ENCODE results near the gene GRAMD2A. TPM values are rescaled to one million over a fixed set of nuclear protein-coding genes. Genes with fewer than 3 reads are reported as not detected.
A peak's percentile ranks its signal among the peaks of the same experiment; 100 is the strongest.

Gene GRAMD2A
- total and polyA plus RNA-seq, 10 of the 15 experiments (the other 5 are each of a cell fraction or from before 2014, with no cell fraction given) = 0.02 to 0.35 TPM; not detected in 8

GRCh38 chr15:72229076-72229946 is 31.7 kb upstream of the GRAMD2A start:
- H3K4me2 ChIP-seq (ENCODE audit: control insufficient read depth, insufficient read depth) = peak overlapping the region; percentile 77
- RAD21 ChIA-PET (ENCODE audit: unreplicated experiment) = interaction anchor here (0.6 to 1.6 kb wide), 5 partner anchors 28 to 1694 kb away, joined by 3 to 5 read pairs (median 3); no protein-coding TSS in a partner anchor
- peak overlapping the region; percentile 97 for H3K27ac ChIP-seq (ENCODE audit: control insufficient read depth, insufficient read depth)
- H3K79me2 ChIP-seq (ENCODE audit: control insufficient read depth, insufficient read depth, low read length) = peaks cover 77% of the 10 kb centered on the region
- intact Hi-C loops (cut with micrococcal nuclease; ENCODE audit: unreplicated experiment) (loop anchor here (5.0 kb wide), 1 partner anchor 243 kb away; the partner anchor contains the start of gene ARIH1), in situ Hi-C loops (cut with MboI) (no loop called here)
- H3K9ac ChIP-seq (ENCODE audit: control insufficient read depth, insufficient read depth, low read length) = peak overlapping the region; percentile 95
- peaks cover 0 to 18% of the 10 kb centered on the region in 2 experiments; a peak in 3 of 4 replicates for H3K36me3 ChIP-seq (ENCODE audit: control insufficient read depth in 2 of 2, insufficient read depth in 2 of 2, low read length in 1 of 2)
- H3K9me3 ChIP-seq (replicated peaks; ENCODE audit: control insufficient read depth, insufficient read depth, low read length) = no peaks in the 10 kb centered on the region
- peak overlapping the region; percentile 96 for H3K4me3 ChIP-seq
- TSS peak; percentile 73 for BruUV-seq (replicated peaks)
- CTCF ChIA-PET = interaction anchor here (0.5 to 1.1 kb wide), 2 partner anchors 10 to 483 kb away, joined by 3 read pairs; no protein-coding TSS in a partner anchor
- POLR2A ChIA-PET = interaction anchor here (0.9 to 1.3 kb wide), 2 partner anchors 8 to 44 kb away, joined by 3 to 4 read pairs; no protein-coding TSS in a partner anchor
- no peak overlapping the region for H2AFZ ChIP-seq (ENCODE audit: control insufficient read depth, low read depth, low read length)
- SMC1A ChIA-PET (ENCODE audit: uncharacterized antibody, unreplicated experiment) = no interaction called here
- peaks cover 12% of the 10 kb centered on the region for H3K4me1 ChIP-seq (ENCODE audit: control insufficient read depth, insufficient read depth, low read length)
- 2% methylated on average over 22 of the region's 25 CpGs for WGBS (ENCODE audit: insufficient coverage, insufficient replicate concordance, low lambda C conversion rate, missing lambda C conversion rate)
- ATAC-seq (peak; percentile 2), FAIRE-seq (no peak), DNase-seq (ENCODE audit: low read depth, low spot score) (no peak)
- no peaks in the 10 kb centered on the region for H4K20me1 ChIP-seq (ENCODE audit: control insufficient read depth, insufficient read depth)
- H3K27me3 ChIP-seq (replicated peaks in 1 of 2; ENCODE audit: control insufficient read depth in 2 of 2, insufficient read depth in 2 of 2, low read length in 1 of 2) = no peaks in the 10 kb centered on the region
- TF ChIP-seq MLLT1 (IDR thresholded peaks at IDR 0.05) (peak; percentile 70; the same call in 1 of the 2 replicates), USF2 (IDR thresholded peaks at IDR 0.05; ENCODE audit: borderline replicate concordance, low read depth, low read length) (no peak), KAT2A (conservative IDR thresholded peaks at IDR 0.05; ENCODE audit: control insufficient read depth, low read depth, low read length) (no peak), POLR2A (IDR thresholded peaks at IDR 0.05; ENCODE audit: low read depth, low read length) (no peak), BHLHE40 (IDR thresholded peaks at IDR 0.05; ENCODE audit: borderline replicate concordance in 1 of 2, low read depth in 2 of 2, low read length in 1 of 2) (no peak), ZNF687 (IDR thresholded peaks at IDR 0.05) (no peak), SMARCA5 (IDR thresholded peaks at IDR 0.05) (no peak), PAX8 (IDR thresholded peaks at IDR 0.05) (no peak), MTA3 (IDR thresholded peaks at IDR 0.05; ENCODE audit: borderline replicate concordance, low read length) (no peak), ETV6 (conservative IDR thresholded peaks at IDR 0.05 in 1 of 2, IDR thresholded peaks at IDR 0.05 in 1 of 2; ENCODE audit: borderline replicate concordance in 1 of 2, low read depth in 1 of 2) (no peak), POLR2AphosphoS5 (IDR thresholded peaks at IDR 0.05; ENCODE audit: low read length) (peak; percentile 23), ZBED1 (IDR thresholded peaks at IDR 0.05; ENCODE audit: borderline replicate concordance) (peak; percentile 34; the same call in 1 of the 2 replicates), MYC (IDR thresholded peaks at IDR 0.05; ENCODE audit: insufficient read depth, insufficient read length, insufficient replicate concordance, low read length, severe bottlenecking) (no peak), TAF1 (IDR thresholded peaks at IDR 0.05; ENCODE audit: borderline replicate concordance, low read depth, low read length) (peak; percentile 35; the same call in 1 of the 2 replicates), CHD2 (IDR thresholded peaks at IDR 0.05; ENCODE audit: borderline replicate concordance, low read depth, low read length) (no peak), BACH1 (IDR thresholded peaks at IDR 0.05; ENCODE audit: borderline replicate concordance) (peak; percentile 20; the same call in 1 of the 2 replicates)
